Measurements from ENCODE around the gene SPG11. TPM values are rescaled to one million over a fixed set of nuclear protein-coding genes. Genes with fewer than 3 reads are reported as not detected.

The SPG11 gene
- total and polyA plus RNA-seq, 2 of the 13 experiments (the other 11 are each of a cell fraction or from before 2014, with no cell fraction given) = 31.5 to 40.7 TPM

GRCh38 chr15:44711096-44711742, 47.8 kb upstream of the SPG11 start, which contains the start of the genes B2M and PATL2 (continued):
- TF ChIP-seq IKZF5 (CRISPR knock-in tag; IDR thresholded peaks at IDR 0.05) = peak; percentile 65
- 0 out of 2 replicates have a peak, but pooled peaks have one; percentile 11 for TF ChIP-seq ZBTB34 (CRISPR knock-in tag; IDR thresholded peaks at IDR 0.05)
- peak; percentile 72 for TF ChIP-seq ASH2L (IDR thresholded peaks at IDR 0.05; ENCODE audit: insufficient read length, low read depth, low read length)
- no peak; the same call in 1 of the 2 replicates for TF ChIP-seq CREBL2 (CRISPR knock-in tag; IDR thresholded peaks at IDR 0.05; ENCODE audit: borderline replicate concordance)
- TF ChIP-seq ZNF446 (CRISPR knock-in tag; IDR thresholded peaks at IDR 0.05) = no peak
- TF ChIP-seq AFF4 (CRISPR knock-in tag; IDR thresholded peaks at IDR 0.05) = peak; percentile 22; the same call in 1 of the 2 replicates
- TF ChIP-seq SAP130 (CRISPR knock-in tag; IDR thresholded peaks at IDR 0.05; ENCODE audit: low read depth) = peak; percentile 82
- no peak for TF ChIP-seq ZBTB40 (IDR thresholded peaks at IDR 0.05)
- 0 out of 2 replicates have a peak, but pooled peaks have one; percentile 38 for TF ChIP-seq ZBTB40 (CRISPR knock-in tag; IDR thresholded peaks at IDR 0.05)
- TF ChIP-seq ZNF660 (CRISPR knock-in tag; IDR thresholded peaks at IDR 0.05; ENCODE audit: borderline replicate concordance, low read depth) = 0 out of 2 replicates have a peak, but pooled peaks have one; percentile 14
- no peak for TF ChIP-seq NR1H2 (CRISPR knock-in tag; IDR thresholded peaks at IDR 0.05; ENCODE audit: borderline replicate concordance, low read depth)
- 0 out of 2 replicates have a peak, but pooled peaks have one; percentile 21 for TF ChIP-seq ZNF317 (CRISPR knock-in tag; IDR thresholded peaks at IDR 0.05)
